HCT116 (cell line): Measurements from ENCODE around the gene ABR. TPM values are rescaled to one million over a fixed set of nuclear protein-coding genes. Genes with fewer than 3 reads are reported as not detected.

Experiments
- ATAC-seq: fragments of 200-7000 bp; cut with Tn5 transposase; 2 replicates; pipeline ENCODE4 v1.9.1; 2020; ENCODE audit warnings: mild to moderate bottlenecking, moderate library complexity
- BruUV-seq: library from RNA; stranded (reverse); fragments of 400-500 nt; replicated peaks from 2 replicates; lab custom pipeline; 2021; lab: Mats Ljungman, UMichigan
- CTCF ChIA-PET: fragments of 300-600 bp; sonication (Branson Sonifier 250); formaldehyde crosslinking; loops from one replicate; lab custom pipeline; 2021; ENCODE audit warnings: antibody characterized with exemption; lab: Charles Lee
- POLR2A ChIA-PET: fragments of 300-600, 350-600 bp; sonication (Branson Sonifier 250); formaldehyde crosslinking; loops from one replicate; lab custom pipeline; 2021; ENCODE audit warnings: antibody characterized with exemption; lab: Charles Lee
- RAD21 ChIA-PET, 2 experiments: fragments of 300-600 bp; sonication (Branson Sonifier 250); formaldehyde crosslinking; loops; one replicate each; lab custom pipeline; 2023; ENCODE audit warnings: low total read pairs in 2 of 2; ENCODE audit not compliant: uncharacterized antibody in 2 of 2, unreplicated experiment in 2 of 2, low non-redundant PET in 1 of 2; lab: Charles Lee
- DNase-seq: peaks from one replicate; pipeline ENCODE4 v3.0.0-alpha.2; 2010; ENCODE audit warnings: low read depth, low spot score
- H2AFZ ChIP-seq: fragments of 200-600 bp; shearing (Covaris generic), sonication (generic); 2 replicates; pipeline ENCODE4 v1.6.1; 2017; ENCODE audit warnings: low read depth, mixed run types, mixed read lengths, antibody characterized with exemption, low read length; ENCODE audit not compliant: poor library complexity, severe bottlenecking
- H3K27ac ChIP-seq: 2 replicates; pipeline ENCODE4 v1.5.1; 2012; ENCODE audit warnings: low read depth, low read length
- H3K27me3 ChIP-seq: fragments of 200-600 bp; sonication (generic); 2 replicates; pipeline ENCODE4 v1.6.1; 2016; ENCODE audit warnings: mixed run types, low read length, mixed read lengths; ENCODE audit not compliant: insufficient read depth
- H3K36me3 ChIP-seq, 2 experiments: fragments of 200-500 bp in 1 of 2; fragments of 200-600 bp in 1 of 2; sonication (Bioruptor generic) in 1 of 2; sonication (generic) in 1 of 2; 2 replicates each; pipeline versions ENCODE4 v1.5.1 to v1.6.1; 2014 to 2016; ENCODE audit warnings: low read length in 2 of 2, inconsistent platforms in 1 of 2, mixed read lengths in 1 of 2, mixed run types in 1 of 2; ENCODE audit not compliant: insufficient read depth in 2 of 2, control insufficient read depth in 1 of 2
- H3K4me1 ChIP-seq, 2 experiments: fragments of 200-600 bp in 1 of 2; sonication (generic) in 1 of 2; 2 replicates each; pipeline versions ENCODE4 v1.5.1 to v1.6.1; 2012 to 2017; ENCODE audit warnings: low read length in 2 of 2, inconsistent platforms in 1 of 2, mild to moderate bottlenecking in 1 of 2, mixed read lengths in 1 of 2, mixed run types in 1 of 2, moderate library complexity in 1 of 2; ENCODE audit not compliant: insufficient read depth in 2 of 2, control insufficient read depth in 1 of 2
- H3K4me2 ChIP-seq: fragments of 200-600 bp; sonication (generic); 2 replicates; pipeline ENCODE4 v1.6.1; 2017; ENCODE audit warnings: mixed run types, low read length, mixed read lengths
- H3K4me3 ChIP-seq, 2 experiments: fragments of 200-600 bp in 1 of 2; sonication (generic) in 1 of 2; replicated peaks in 1 of 2; 2 replicates each; pipeline ENCODE4 v1.5.1; 2011 to 2016; ENCODE audit warnings: low read length in 2 of 2, control low read depth in 1 of 2, low read depth in 1 of 2, mild to moderate bottlenecking in 1 of 2, mixed read lengths in 1 of 2, mixed run types in 1 of 2
- H3K79me2 ChIP-seq: fragments of 200-600 bp; sonication (generic); 2 replicates; pipeline ENCODE4 v1.6.1; 2017; ENCODE audit warnings: mild to moderate bottlenecking, mixed run types, low read length, moderate library complexity, mixed read lengths; ENCODE audit not compliant: insufficient read depth
- H3K9ac ChIP-seq: fragments of 200-600 bp; sonication (generic); 2 replicates; pipeline ENCODE4 v1.6.1; 2016; ENCODE audit warnings: low read length, mixed read lengths
- H3K9me2 ChIP-seq: fragments of 200-600 bp; sonication (generic), shearing (Covaris generic); 2 replicates; pipeline ENCODE4 v1.6.1; 2017; ENCODE audit warnings: mixed run types, mild to moderate bottlenecking, moderate library complexity; ENCODE audit not compliant: insufficient read depth
- H3K9me3 ChIP-seq, 2 experiments: fragments of 200-500 bp in 1 of 2; fragments of 200-600 bp in 1 of 2; sonication (Bioruptor generic) in 1 of 2; sonication (generic) in 1 of 2; 2 replicates each; pipeline ENCODE4 v1.6.1; 2014 to 2017; ENCODE audit warnings: low read length in 2 of 2, mixed read lengths in 2 of 2, inconsistent platforms in 1 of 2, low read depth in 1 of 2, mild to moderate bottlenecking in 1 of 2, mixed run types in 1 of 2, moderate library complexity in 1 of 2; ENCODE audit not compliant: control insufficient read depth in 1 of 2, insufficient read depth in 1 of 2
- H4K20me1 ChIP-seq: fragments of 200-600 bp; sonication (generic), shearing (Covaris generic); 2 replicates; pipeline ENCODE4 v1.6.1; 2017; ENCODE audit warnings: mixed run types, mild to moderate bottlenecking, moderate library complexity; ENCODE audit not compliant: insufficient read depth
- CBX3 ChIP-seq: IDR thresholded peaks from 2 replicates; pipeline ENCODE4 v1.6.1; 2012; ENCODE audit warnings: low read depth
- ELF1 ChIP-seq: IDR thresholded peaks from 2 replicates; pipeline ENCODE4 v1.6.1; 2012; ENCODE audit warnings: low read depth, borderline replicate concordance
- EZH2 ChIP-seq: fragments of 200-600 bp; sonication (generic); IDR thresholded peaks from 2 replicates; pipeline ENCODE4 v1.6.1; 2017; ENCODE audit warnings: antibody characterized with exemption, mixed run types
- EZH2phosphoT487 ChIP-seq: fragments of 200-600 bp; IDR thresholded peaks from 2 replicates; pipeline ENCODE4 v1.6.1; 2018; ENCODE audit warnings: antibody characterized with exemption, borderline replicate concordance
- FOSL1 ChIP-seq: IDR thresholded peaks from 2 replicates; pipeline ENCODE4 v1.6.1; 2012; ENCODE audit warnings: low read depth
- RAD21 ChIP-seq: IDR thresholded peaks from 2 replicates; pipeline ENCODE4 v1.6.1; 2012; ENCODE audit warnings: low read depth, mild to moderate bottlenecking
- SIN3A ChIP-seq: IDR thresholded peaks from 2 replicates; pipeline ENCODE4 v1.6.1; 2012; ENCODE audit warnings: low read depth
- SP1 ChIP-seq: IDR thresholded peaks from 2 replicates; pipeline ENCODE4 v1.6.1; 2012; ENCODE audit warnings: low read depth
- SRF ChIP-seq: IDR thresholded peaks from 2 replicates; pipeline ENCODE4 v1.6.1; 2012; ENCODE audit warnings: low read depth
- TCF7L2 ChIP-seq: IDR thresholded peaks from 2 replicates; pipeline ENCODE4 v1.7.0; 2011; ENCODE audit warnings: borderline replicate concordance, inconsistent platforms; ENCODE audit not compliant: insufficient read depth, insufficient read length; ENCODE audit errors: extremely low read depth
- YY1 ChIP-seq: IDR thresholded peaks from 2 replicates; pipeline ENCODE4 v1.6.1; 2011; ENCODE audit warnings: low read length, low read depth, moderate library complexity, mild to moderate bottlenecking; ENCODE audit not compliant: insufficient replicate concordance; ENCODE audit errors: extremely low read depth
- ZNF274 ChIP-seq: fragments of 200-500 bp; sonication (Bioruptor generic); IDR thresholded peaks from 2 replicates; pipeline ENCODE4 v1.6.1; 2014; ENCODE audit warnings: mild to moderate bottlenecking, low read depth, low read length, inconsistent platforms
- intact Hi-C: fragments of 100-400 bp; cut with micrococcal nuclease; formaldehyde crosslinking; loops from 2 replicates; pipeline ENCODE4 v1.10.0; 2022
- total RNA-seq: library from RNA; stranded (reverse); gene quantifications from one replicate; pipeline ENCODE4 v1.2.1, GENCODE V29; 2021; ENCODE audit not compliant: unreplicated experiment
- TF ChIP-seq, protein P1 (sequence below): IDR thresholded peaks from 2 replicates; pipeline ENCODE4 v1.6.1; 2011; ENCODE audit warnings: mild to moderate bottlenecking, low read length, moderate library complexity; ENCODE audit not compliant: insufficient replicate concordance; ENCODE audit errors: extremely low read depth
- TF ChIP-seq, protein P2 (sequence below): IDR thresholded peaks from 2 replicates; pipeline ENCODE4 v1.6.1; 2012

Gene ABR
- total RNA-seq, 1 experiment from 2014 or later: 58.5 TPM

DNA sequence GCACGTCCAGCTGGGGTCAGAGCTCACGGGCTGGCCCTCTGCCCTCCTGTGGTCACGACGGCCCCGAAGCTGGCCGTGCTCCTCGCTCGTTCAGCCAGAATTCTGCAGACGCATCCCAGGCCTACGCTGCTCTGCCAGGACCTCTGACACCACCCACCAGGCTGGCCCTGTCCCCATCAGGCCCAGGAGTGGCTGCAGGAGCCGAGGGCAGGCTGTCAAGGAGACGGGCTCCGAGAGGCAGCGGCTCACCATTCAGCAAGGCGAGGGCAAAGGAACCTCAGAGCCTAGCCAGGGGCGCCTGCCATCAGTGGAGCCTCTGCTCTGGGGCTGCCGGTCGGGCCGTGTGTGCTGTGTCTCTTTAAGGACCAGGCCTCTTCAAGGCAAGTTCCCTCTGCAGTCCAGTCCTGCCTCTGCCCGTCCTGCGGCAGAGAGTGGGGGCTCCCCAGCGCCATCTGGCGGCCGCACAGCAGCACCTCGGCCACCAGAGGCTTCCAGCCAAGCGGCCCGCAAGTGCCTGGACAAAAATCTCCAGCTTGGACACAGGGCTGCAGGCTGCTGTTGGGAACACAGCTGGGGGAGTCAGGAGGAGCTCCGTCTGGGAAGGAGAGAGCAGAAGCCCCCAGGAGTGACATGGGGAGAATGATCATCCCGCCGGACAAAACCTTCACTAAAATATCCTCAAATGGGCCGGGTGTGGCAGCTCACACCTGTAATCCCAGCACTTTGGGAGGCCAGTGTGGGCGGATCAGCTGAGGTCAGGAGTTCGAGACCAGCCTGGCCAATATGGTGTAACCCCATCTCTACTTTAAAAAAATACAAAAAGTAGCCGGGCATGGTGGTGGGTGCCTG, 7.4 kb upstream of the ABR start (continued):
- TF ChIP-seq, protein P1, sequence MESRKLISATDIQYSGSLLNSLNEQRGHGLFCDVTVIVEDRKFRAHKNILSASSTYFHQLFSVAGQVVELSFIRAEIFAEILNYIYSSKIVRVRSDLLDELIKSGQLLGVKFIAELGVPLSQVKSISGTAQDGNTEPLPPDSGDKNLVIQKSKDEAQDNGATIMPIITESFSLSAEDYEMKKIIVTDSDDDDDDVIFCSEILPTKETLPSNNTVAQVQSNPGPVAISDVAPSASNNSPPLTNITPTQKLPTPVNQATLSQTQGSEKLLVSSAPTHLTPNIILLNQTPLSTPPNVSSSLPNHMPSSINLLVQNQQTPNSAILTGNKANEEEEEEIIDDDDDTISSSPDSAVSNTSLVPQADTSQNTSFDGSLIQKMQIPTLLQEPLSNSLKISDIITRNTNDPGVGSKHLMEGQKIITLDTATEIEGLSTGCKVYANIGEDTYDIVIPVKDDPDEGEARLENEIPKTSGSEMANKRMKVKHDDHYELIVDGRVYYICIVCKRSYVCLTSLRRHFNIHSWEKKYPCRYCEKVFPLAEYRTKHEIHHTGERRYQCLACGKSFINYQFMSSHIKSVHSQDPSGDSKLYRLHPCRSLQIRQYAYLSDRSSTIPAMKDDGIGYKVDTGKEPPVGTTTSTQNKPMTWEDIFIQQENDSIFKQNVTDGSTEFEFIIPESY: no peak

DNA sequence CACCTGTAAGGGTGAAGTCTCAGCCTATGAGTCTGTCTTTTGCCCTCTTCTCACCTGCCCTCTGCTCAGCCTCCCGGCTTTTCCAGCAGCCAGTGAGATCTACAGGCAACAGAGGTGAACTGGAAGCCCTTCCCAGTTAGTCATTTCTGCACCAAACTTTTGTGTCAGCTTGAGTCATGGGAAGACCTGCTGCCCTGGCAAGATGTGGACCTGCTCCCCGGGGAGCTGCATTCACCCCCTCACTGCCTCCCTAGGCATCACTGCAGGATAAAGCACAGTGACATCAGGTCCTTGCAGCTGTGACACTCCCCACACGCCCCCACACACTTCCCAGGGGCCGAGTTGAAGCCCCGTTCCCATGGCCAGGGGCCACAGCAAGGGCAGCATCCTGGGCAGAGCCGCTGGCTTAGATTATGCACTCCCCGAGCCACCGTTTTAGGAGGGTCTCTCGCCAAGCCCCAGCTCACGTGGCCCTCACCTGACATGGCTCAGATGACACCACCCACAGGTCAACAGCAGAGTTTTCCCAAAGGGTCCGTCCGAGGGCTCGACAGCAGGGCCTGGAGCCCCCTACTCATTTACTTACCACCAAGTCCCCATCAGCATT, 6.5 kb upstream of the ABR start:
- Histone ChIP-seq H4K20me1 (no peaks in the 10 kb centered on the region), H3K4me1 (peaks cover 7 to 36% of the 10 kb centered on the region in 2 experiments; a peak in 3 of 4 replicates), H3K27me3 (peaks cover 5% of the 10 kb centered on the region; the same call in 1 of the 2 replicates), H3K36me3 (no peaks in the 10 kb centered on the region), H3K9me2 (no peaks in the 10 kb centered on the region), H3K4me3 (no peak overlapping the region), H2AFZ (no peak overlapping the region), H3K4me2 (peak overlapping the region; percentile 43), H3K9me3 (no peaks in the 10 kb centered on the region), H3K9ac (no peak overlapping the region), H3K79me2 (no peaks in the 10 kb centered on the region), H3K27ac (no peak overlapping the region)
- DNase-seq (no peak), ATAC-seq (no peak)
- no TSS peak for BruUV-seq
- intact Hi-C loops: loop anchor here (2.0 kb wide), 1 partner anchor 64 kb away; no protein-coding TSS in a partner anchor
- TF ChIP-seq EZH2 (no peak), RAD21 (no peak), FOSL1 (no peak), SP1 (no peak), SRF (no peak), ELF1 (no peak), SIN3A (no peak), EZH2phosphoT487 (no peak), YY1 (no peak), ZNF274 (no peak), CBX3 (no peak), TCF7L2 (no peak)
- TF ChIP-seq, protein P2, sequence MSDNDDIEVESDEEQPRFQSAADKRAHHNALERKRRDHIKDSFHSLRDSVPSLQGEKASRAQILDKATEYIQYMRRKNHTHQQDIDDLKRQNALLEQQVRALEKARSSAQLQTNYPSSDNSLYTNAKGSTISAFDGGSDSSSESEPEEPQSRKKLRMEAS: no peak
- POLR2A ChIA-PET: no interaction called here
- RAD21 ChIA-PET: interaction anchor here (1.9 to 2.2 kb wide), 2 partner anchors 128 kb away, joined by 10 to 13 read pairs; no protein-coding TSS in a partner anchor
- CTCF ChIA-PET: interaction anchor here (1.5 to 4.4 kb wide), 3 partner anchors 49 to 128 kb away, joined by 5 to 64 read pairs (median 19); no protein-coding TSS in a partner anchor
